Lower lobe of right lung (tissue), 2 donors: ENCODE data around the gene KBTBD3. TPM values are rescaled to one million over a fixed set of nuclear protein-coding genes. Genes with fewer than 3 reads are reported as not detected.

Experiments
- ATAC-seq, 2 donors: fragments of 200-7000 bp; cut with Tn5 transposase; one replicate each; pipeline ENCODE4 v1.9.1; 2020 to 2022; ENCODE audit warnings: mild to moderate bottlenecking in 2 of 2, moderate library complexity in 2 of 2
- DNase-seq: peaks from one replicate; pipeline ENCODE4 v3.0.0-alpha.2; 2020
- H3K27ac ChIP-seq: fragments of 200-600 bp; one replicate; pipeline ENCODE4 v1.8.0; 2022
- H3K27me3 ChIP-seq: fragments of 200-600 bp; one replicate; pipeline ENCODE4 v1.8.0; 2022; ENCODE audit warnings: low read depth
- H3K36me3 ChIP-seq: fragments of 200-600 bp; one replicate; pipeline ENCODE4 v1.8.0; 2022; ENCODE audit warnings: mild to moderate bottlenecking
- H3K4me1 ChIP-seq: fragments of 200-600 bp; one replicate; pipeline ENCODE4 v1.8.0; 2022
- H3K4me3 ChIP-seq: fragments of 200-600 bp; one replicate; pipeline ENCODE4 v1.8.0; 2022; ENCODE audit warnings: mild to moderate bottlenecking
- H3K9me3 ChIP-seq: fragments of 200-600 bp; one replicate; pipeline ENCODE4 v1.8.0; 2022
- intact Hi-C: fragments of 100-400 bp; cut with DNase I; formaldehyde crosslinking; loops from one replicate; pipeline ENCODE4 v1.11.0; 2022
- total RNA-seq: library from RNA; stranded (reverse); fragmentation: NEBNext Ultra II Directional; extraction: Animal tissue kit (Norgen Biotek cat#: 25700); gene quantifications from one replicate; pipeline ENCODE4 v1.2.1, GENCODE V29; 2021
- TF ChIP-seq, protein P1 (sequence below): fragments of 200-600 bp; IDR thresholded peaks from one replicate; pipeline ENCODE4 v1.8.0; 2022; ENCODE audit warnings: antibody characterized with exemption, mild to moderate bottlenecking
- donor health status: DM: no; HTN: yes; CAD: no; lungs with severe emphysema.

Gene KBTBD3
- total RNA-seq, 1 donor from 2014 or later: 10.4 TPM

DNA sequence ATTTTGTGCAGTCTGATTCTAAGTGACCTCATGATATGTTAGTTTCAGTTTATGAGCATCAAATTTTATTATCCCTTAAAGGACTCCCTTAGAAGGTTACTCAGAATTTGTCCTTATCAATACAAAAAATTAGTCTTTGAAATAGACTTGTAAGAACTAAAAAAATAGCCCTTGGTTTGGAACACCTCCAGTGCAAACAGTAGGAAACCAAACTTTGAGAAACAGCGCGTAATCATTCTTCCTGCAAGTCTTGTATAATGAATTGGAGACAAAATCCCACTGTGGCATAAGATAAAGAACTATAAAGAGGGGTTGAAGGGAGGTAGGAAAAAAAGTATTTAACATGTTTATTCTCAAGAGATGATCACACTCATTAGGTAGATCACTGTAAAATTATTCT, 44.3 kb downstream of the KBTBD3 start:
- DNase-seq (no peak), ATAC-seq (no peak)
- Histone ChIP-seq H3K9me3 (no peaks in the 10 kb centered on the region), H3K27ac (no peak overlapping the region), H3K36me3 (no peaks in the 10 kb centered on the region), H3K27me3 (no peaks in the 10 kb centered on the region), H3K4me1 (no peaks in the 10 kb centered on the region), H3K4me3 (no peak overlapping the region)
- intact Hi-C loops: no loop called here
- TF ChIP-seq, protein P1, sequence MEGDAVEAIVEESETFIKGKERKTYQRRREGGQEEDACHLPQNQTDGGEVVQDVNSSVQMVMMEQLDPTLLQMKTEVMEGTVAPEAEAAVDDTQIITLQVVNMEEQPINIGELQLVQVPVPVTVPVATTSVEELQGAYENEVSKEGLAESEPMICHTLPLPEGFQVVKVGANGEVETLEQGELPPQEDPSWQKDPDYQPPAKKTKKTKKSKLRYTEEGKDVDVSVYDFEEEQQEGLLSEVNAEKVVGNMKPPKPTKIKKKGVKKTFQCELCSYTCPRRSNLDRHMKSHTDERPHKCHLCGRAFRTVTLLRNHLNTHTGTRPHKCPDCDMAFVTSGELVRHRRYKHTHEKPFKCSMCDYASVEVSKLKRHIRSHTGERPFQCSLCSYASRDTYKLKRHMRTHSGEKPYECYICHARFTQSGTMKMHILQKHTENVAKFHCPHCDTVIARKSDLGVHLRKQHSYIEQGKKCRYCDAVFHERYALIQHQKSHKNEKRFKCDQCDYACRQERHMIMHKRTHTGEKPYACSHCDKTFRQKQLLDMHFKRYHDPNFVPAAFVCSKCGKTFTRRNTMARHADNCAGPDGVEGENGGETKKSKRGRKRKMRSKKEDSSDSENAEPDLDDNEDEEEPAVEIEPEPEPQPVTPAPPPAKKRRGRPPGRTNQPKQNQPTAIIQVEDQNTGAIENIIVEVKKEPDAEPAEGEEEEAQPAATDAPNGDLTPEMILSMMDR: no peak

DNA sequence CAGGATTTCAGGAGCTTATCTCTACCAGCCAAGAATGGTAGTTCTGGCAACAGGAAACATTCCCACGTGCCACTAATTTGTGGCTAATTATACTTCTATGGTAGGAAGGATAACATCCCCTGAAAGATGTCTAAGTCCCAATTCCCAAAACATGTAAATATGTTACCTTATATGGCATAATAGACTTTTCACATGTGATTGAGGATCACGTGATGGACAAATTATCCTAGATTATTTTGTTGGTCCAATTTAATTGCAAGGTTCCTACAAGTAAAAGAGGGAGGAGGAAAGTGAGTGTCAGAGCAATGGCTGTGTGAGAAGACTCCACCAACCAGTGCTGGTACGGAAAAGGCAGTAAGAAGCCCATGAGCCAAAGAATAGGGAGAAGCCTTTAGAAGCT, 45.2 kb downstream of the KBTBD3 start:
- Histone ChIP-seq H3K27ac (no peak overlapping the region), H3K27me3 (no peaks in the 10 kb centered on the region), H3K4me3 (no peak overlapping the region), H3K9me3 (no peaks in the 10 kb centered on the region), H3K4me1 (no peaks in the 10 kb centered on the region), H3K36me3 (no peaks in the 10 kb centered on the region)
- DNase-seq (no peak), ATAC-seq (no peak)
- TF ChIP-seq, protein P1: no peak
- intact Hi-C loops: no loop called here

DNA sequence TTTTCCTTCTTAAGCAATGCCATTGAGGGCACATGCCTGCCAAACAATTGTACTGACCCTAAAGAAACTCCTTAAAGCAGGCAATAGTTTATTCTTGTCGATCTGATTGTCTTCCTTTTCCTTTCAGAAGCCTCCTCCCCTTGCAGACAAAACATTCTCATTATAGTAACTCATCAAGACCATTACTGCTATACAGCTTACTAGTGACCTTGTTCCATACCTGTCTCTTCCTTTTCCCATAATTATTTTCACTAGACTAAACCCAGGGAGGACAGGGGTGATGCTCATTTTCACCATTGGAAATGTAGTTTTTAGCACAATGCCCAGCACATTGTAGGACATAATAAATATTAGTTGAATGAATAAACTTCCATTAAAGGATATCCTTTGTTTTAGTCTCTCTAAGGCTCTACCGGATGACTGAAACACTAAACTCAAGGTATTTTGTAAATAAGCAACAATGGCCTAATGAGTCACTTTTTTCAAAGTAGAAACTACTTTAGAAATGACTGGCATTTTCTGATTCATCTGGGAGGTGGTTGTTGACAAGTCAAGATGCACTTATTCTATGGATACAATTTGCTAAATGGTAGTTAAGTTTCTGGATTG, 45.8 kb downstream of the KBTBD3 start:
- Histone ChIP-seq H3K4me1 (no peaks in the 10 kb centered on the region), H3K9me3 (no peaks in the 10 kb centered on the region), H3K27ac (peak overlapping the region; percentile 16), H3K36me3 (no peaks in the 10 kb centered on the region), H3K4me3 (no peak overlapping the region), H3K27me3 (no peaks in the 10 kb centered on the region)
- DNase-seq (no peak), ATAC-seq (no peak)
- intact Hi-C loops: no loop called here
- TF ChIP-seq, protein P1: no peak

DNA sequence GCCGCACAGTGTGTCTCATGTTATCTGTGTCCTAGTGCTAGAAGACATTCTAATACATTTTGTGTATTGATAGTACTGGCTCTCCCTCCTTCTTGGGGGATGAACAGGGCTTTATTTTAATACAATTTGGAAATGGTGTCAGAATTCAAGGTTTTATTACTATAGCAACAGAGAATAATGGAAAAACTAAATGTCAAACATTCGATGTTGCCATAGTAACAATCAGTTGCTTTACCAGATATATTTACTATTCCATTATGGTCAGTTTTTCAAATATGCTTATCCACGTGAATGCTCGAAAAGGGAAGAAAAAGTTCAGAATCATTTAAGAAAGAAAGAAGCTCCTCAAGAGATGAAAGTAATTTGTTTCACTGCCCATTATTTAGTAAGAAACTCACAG, 46.5 kb downstream of the KBTBD3 start:
- ATAC-seq (no peak), DNase-seq (no peak)
- Histone ChIP-seq H3K27me3 (no peaks in the 10 kb centered on the region), H3K4me3 (no peak overlapping the region), H3K36me3 (no peaks in the 10 kb centered on the region), H3K9me3 (no peaks in the 10 kb centered on the region), H3K27ac (peak overlapping the region; percentile 16), H3K4me1 (no peaks in the 10 kb centered on the region)
- TF ChIP-seq, protein P1: no peak
- intact Hi-C loops: no loop called here

DNA sequence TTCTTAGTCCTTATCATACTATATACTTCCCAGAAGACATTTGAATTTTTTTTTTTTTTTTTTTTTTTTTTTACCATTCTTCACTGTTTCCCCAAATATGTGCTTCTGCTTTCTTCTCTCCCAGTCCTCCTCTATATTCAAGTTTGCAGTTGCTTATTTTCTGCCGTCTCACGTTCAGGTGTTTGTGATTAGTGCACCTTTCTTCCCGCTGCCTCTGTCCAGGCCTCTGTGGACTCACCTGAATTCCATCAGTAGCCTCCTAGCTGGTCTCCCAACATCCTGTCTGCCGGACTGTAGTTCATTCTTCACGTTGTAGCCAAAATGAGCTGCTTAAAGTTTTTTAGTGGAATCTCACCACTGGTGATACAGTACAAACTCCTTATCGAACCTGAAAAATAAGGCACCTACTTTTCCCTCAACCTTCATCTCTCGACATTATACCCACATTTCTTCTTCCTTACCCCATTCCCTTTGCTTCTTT, 54.3 kb downstream of the KBTBD3 start:
- Histone ChIP-seq H3K4me1 (peaks cover 23% of the 10 kb centered on the region), H3K27ac (peak overlapping the region; percentile 77), H3K9me3 (no peaks in the 10 kb centered on the region), H3K27me3 (no peaks in the 10 kb centered on the region), H3K36me3 (no peaks in the 10 kb centered on the region), H3K4me3 (peak overlapping the region; percentile 97)
- no peak for ATAC-seq
- DNase-seq: no peak
- TF ChIP-seq, protein P1: no peak
- intact Hi-C loops: no loop called here
